ENCODE data around the gene KHSRP.

KHSRP gene

GRCh38 chr19:6392221-6393073 lies 32.2 kb downstream of the KHSRP start:
- no peak for DNase-seq (ENCODE audit: low spot score)

DNA sequence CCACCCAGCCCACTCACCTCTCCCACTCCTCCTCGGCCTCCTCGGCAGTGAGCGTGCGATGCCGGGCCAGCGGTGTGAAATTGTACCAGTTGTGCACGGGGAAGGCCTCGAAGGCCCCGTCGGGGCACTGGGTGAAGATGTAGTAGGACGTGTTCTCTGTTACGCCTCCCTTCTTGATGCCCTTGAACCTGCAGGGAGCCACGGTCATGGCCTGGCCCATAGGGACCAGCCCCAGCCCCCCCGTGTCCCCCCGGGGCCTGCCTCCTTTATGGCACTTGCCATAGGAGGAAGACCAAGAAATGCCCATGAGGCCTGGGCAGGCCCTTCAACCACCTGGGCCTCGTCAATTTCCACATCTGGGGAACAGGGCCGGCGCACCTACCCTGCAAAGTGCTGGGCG lies 37.2 kb downstream of the KHSRP start:
- DNase-seq (ENCODE audit: low spot score), result no peak

DNA sequence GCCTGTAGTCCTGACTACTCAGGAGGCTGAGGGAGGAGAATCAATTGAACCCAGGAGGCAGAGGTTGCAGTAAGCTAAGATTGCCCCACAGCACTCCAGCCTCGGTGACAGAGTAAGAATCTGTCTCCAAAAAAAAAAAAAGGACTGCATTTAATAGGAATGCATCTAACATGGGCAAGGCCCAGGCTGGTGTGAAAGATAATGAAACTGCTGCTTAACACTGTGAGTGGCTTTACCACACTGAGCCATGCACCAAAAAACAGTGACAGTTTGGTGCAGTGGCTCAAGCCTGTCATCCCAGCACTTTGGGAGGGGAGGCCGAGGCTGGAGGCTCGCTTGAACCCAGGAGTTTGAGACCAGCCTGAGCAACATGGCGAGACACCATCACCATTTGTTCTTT lies 40.2 kb downstream of the KHSRP start:
- no peak for DNase-seq (ENCODE audit: low spot score)

- DNase-seq (ENCODE audit: low spot score), result no peak
Measured at GRCh38 chr19:6383188-6383587, 41.4 kb downstream of the KHSRP start.

GRCh38 chr19:6381030-6381750 lies 43.4 kb downstream of the KHSRP start:
- no peak for DNase-seq (ENCODE audit: low spot score)

DNA sequence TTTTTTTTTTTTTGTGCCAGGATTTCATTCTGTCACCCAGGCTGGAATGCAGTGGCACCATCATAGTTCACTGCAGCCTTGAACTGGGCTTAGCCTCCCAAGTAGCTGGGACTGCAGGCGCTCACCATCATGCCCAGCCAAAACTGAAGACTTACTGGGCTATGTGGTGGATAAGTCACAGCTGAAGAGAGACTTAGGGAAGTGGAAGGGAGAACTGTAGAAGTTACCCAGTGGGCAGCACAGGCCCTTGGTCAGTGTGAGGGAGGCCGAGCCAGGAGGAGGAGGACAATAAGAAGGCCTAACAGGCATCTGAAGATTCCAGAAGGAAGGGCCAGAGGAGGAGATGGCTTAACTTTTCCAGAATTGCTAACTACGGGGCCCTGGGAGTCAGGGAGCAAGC lies 44.9 kb downstream of the KHSRP start:
- no peak for DNase-seq (ENCODE audit: low spot score)

DNA sequence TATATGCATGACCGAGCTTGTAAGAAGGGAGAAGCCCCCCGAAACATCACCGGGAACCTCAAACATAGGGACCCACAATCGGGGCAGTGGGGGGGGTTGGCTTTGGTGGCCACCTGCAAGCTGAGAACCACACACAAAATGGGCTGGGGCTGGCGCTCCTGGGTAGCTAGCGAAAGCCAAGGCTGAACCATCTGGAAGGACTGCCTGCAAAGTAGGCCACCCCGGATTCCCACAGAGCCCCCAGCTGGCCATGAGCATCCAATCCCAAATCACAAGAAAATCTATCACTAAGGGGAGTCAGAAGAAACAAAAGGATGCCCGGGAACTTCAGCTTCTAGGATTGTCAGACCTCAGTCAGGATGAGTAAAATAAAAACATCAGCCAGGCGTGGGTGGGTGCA lies 46.1 kb downstream of the KHSRP start:
- no peak for DNase-seq (ENCODE audit: low spot score)

- DNase-seq (ENCODE audit: low spot score), result peak; percentile 54
Measured at GRCh38 chr19:6378041-6378440, 46.6 kb downstream of the KHSRP start.

GRCh38 chr19:6376512-6377190 lies 48.0 kb downstream of the KHSRP start:
- no peak for DNase-seq (ENCODE audit: low spot score)

GRCh38 chr19:6375411-6376010 lies 49.1 kb downstream of the KHSRP start, which contains the start of gene PSPN:
TSS of gene PSPN (minus strand) at chr19:6375933. CDS start at chr19:6375849, 84 bp downstream.
- no peak for DNase-seq (ENCODE audit: low spot score)

DNA sequence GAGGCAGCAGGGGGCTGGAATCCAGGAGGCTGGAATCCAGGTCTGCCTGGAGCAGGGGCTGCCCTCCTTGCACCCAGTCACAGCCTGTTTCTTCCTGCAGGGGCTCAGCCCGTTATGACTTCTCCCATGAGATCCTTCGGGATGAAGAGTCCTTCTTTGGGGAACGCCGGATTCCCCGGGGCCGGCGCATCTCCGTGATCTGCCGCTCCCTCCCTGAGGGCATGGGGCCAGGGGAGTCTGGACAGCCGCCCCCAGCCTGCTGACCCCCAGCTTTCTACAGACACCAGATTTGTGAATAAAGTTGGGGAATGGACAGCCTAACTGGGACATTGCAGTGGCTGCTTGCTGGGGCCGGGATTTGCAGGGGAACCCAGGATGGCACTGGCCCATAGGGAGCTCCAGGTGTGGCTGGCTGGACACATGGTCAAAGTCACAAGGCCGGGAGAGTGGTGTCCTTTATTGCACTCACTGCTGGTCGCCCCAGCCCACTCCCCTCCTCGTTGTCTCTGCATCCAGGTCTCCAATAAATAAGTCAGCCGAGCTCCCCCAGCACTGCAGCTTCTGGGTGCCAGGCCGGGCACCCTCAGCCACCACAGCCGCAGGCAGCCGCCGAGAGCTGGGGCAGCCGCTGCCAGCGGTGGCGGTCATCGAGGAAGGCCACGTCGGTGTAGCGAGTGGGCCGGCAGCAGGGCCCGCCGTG lies 49.8 kb downstream of the KHSRP start:
- no peak for DNase-seq (ENCODE audit: low spot score)

DNA sequence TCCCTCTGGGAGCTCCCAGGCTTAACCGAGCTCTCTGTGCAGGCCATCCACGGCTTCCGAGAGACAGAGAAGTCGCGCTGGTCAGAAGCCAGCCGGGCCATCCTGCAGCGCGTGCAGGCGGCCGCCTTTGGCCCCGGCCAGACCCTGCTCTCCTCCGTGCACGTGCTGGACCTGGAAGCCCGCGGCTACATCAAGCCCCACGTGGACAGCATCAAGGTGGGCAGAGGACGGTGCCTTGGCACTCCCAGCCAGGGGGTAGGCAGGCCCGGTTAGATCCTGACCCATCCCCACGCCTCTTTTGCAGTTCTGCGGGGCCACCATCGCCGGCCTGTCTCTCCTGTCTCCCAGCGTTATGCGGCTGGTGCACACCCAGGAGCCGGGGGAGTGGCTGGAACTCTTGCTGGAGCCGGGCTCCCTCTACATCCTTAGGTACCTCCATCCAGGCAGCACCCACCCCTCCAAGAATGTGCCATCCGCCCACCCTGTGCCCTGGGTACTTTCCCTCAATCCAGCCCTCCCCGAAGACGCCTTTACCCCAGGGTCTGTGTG lies 50.4 kb downstream of the KHSRP start:
- no peak for DNase-seq (ENCODE audit: low spot score)

DNA sequence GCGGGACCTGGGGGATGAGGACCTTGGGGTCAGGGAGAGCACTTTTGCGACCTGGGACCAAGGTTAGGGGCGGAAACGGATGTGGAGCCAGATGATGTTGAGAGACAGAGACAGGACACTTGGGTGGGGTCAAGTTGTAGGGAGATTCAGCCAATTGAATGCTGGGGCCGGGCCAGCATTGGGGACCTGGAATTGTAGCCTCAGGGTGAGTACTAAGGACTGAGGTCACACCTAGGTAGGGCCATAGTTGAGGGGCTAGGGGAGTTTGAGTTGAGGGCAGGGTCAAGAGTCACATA lies 50.9 kb downstream of the KHSRP start:
- peak; percentile 11 for DNase-seq (ENCODE audit: low spot score)

DNA sequence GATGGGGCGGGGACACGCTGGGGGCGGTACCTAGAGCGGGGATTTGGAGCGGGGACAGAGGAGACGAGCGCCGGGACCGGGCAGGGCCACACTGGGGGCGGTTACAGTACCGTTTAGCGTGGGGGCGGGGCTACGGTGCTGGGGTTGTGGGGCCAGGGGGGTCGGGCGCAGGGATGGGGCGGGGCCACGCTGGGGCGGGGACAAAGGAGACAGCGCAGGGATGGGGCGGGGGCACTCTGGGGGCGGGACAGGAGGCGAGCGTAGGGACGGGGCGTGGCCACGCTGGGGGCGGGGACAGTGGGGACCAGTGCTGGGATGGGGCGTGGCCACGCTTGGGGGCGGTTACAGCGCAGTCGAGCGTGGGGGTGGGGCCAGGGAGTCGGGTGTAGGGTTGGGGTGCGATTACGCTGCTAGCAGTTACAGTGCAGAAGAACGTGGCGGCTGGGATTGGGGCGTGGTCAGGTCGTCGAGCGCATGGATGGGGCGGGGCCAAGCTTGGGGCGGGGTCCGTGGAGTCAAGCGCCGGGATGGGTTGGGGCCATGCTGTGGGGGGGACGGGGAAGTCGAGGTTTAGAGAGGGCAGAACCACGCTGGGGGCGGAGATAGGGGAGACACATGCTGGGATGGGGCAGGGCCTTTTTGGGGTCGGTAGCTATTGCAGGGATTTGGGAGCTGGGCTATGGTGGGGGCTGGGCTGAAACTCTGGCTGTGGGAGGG lies 51.4 kb downstream of the KHSRP start:
- DNase-seq (ENCODE audit: low spot score), result peak; percentile 99

DNA sequence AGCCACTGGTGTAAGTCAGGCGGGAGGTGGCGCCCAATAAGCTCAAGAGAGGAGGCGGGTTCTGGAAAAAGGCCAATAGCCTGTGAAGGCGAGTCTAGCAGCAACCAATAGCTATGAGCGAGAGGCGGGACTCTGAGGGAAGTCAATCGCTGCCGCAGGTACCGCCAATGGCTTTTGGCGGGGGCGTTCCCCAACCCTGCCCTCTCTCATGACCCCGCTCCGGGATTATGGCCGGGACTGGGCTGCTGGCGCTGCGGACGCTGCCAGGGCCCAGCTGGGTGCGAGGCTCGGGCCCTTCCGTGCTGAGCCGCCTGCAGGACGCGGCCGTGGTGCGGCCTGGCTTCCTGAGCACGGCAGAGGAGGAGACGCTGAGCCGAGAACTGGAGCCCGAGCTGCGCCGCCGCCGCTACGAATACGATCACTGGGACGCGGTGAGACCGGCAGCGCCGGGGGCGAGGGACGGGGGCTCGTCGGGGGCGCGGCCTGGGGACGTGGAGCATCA lies 52.0 kb downstream of the KHSRP start, which contains the start of gene ALKBH7:
Gene ALKBH7, plus strand, starts transcription at position 201 of the 502 bp plus-strand sequence. Its CDS starts 27 bp downstream, at position 228.
- DNase-seq (ENCODE audit: low spot score), result peak; percentile 98

- DNase-seq (ENCODE audit: low spot score), result no peak
Measured at GRCh38 chr19:6364353-6364752, 60.3 kb downstream of the KHSRP start.
